ENCODE results near the gene SPPL3.
A peak's percentile ranks its signal among the peaks of the same experiment; 100 is the strongest.

The SPPL3 gene

DNA sequence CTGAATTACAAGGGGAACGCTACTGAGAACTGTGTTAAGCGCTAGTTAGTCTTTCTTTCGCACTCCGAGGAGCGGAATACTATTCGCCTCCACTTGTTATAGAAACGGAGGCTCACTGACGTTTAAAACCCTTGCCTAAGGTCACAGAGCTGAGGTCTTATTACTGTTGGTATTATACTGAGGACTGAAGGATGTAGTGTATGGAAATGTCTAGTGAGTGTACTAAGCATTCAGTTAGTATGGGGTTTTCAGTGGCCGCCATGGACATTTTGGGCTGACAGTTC is 177.7 kb downstream of the SPPL3 start:
- TF ChIP-seq, protein P1, sequence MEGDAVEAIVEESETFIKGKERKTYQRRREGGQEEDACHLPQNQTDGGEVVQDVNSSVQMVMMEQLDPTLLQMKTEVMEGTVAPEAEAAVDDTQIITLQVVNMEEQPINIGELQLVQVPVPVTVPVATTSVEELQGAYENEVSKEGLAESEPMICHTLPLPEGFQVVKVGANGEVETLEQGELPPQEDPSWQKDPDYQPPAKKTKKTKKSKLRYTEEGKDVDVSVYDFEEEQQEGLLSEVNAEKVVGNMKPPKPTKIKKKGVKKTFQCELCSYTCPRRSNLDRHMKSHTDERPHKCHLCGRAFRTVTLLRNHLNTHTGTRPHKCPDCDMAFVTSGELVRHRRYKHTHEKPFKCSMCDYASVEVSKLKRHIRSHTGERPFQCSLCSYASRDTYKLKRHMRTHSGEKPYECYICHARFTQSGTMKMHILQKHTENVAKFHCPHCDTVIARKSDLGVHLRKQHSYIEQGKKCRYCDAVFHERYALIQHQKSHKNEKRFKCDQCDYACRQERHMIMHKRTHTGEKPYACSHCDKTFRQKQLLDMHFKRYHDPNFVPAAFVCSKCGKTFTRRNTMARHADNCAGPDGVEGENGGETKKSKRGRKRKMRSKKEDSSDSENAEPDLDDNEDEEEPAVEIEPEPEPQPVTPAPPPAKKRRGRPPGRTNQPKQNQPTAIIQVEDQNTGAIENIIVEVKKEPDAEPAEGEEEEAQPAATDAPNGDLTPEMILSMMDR (IDR thresholded peaks at IDR 0.05), result no peak
- Histone ChIP-seq H3K4me3 (peak overlapping the region; percentile 66 to 72), H3K36me3 (peaks cover 13 to 58% (median 22%) of the 10 kb centered on the region in 3 donors), H3K27me3 (no peaks in the 10 kb centered on the region), H3K9me3 (no peaks in the 10 kb centered on the region), H3K27ac (peak overlapping the region; percentile 82 to 86), H3K4me1 (peaks cover 0 to 17% (median 10%) of the 10 kb centered on the region in 4 donors)
- intact Hi-C loops (cut with DNase I; ENCODE audit: low total_unique reads), result loop anchor here (10.0 kb wide), 1 partner anchor 178 kb away; the partner anchor contains the start of gene SPPL3
- DNase-seq, result no peak

DNA sequence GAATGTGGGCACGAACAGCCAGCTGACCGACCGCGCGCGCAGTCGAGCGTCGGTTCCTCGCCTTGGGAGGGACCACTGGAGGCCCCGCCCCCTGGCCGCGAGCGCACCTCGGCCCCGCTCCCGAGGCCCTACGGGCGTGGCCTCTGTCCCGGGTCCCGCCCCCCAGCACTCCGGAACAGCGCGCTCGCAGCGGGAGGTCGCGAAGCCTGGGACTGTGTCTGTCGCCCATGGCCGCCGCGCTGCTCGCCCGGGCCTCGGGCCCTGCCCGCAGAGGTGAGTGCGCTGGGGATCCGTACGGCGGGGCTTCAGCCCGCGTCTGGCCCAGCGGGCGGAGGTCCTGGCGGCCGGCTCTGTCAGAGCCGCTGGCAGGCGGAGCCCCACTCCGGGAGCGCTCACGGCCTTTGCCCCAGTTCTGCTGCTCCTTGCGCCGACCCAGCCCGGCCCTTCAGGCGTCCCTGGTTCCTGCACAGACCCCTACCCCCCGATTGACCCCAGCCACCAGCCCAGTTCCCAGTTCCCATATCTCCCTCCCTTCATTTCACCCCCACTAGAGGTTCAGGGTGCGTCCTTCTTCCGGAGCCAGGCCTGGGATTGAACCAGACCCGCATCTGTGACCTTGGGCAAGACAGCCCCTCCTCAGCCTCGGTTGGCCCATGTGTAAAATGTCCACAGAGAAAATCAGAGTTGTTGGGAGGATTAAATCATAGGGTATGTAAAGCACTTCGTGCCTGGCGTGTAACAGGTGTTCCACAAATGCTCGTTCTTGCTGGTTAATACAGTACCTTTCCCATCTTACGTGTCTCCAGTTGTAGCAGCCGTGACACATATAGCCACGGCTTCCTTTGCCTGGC is 178.3 kb downstream of the SPPL3 start, which contains the start of gene ACADS:
Gene ACADS, plus strand, starts transcription at position 168 of the 851 bp plus-strand sequence. Its CDS starts 60 bp downstream, at position 228.
- Histone ChIP-seq H3K9me3 (no peaks in the 10 kb centered on the region), H3K27ac (peak within 1 kb of the TSS; percentile 82 to 86), H3K36me3 (peaks cover 17 to 59% (median 28%) of the 10 kb centered on the region in 3 donors), H3K4me3 (peak within 1 kb of the TSS; percentile 66 to 72), H3K27me3 (no peaks in the 10 kb centered on the region), H3K4me1 (peaks cover 0 to 17% (median 10%) of the 10 kb centered on the region in 4 donors)
- intact Hi-C loops (cut with DNase I; ENCODE audit: low total_unique reads), result loop anchor here (10.0 kb wide), 1 partner anchor 179 kb away; the partner anchor contains the start of gene SPPL3
- DNase-seq, result peak; percentile 85 to 92
- TF ChIP-seq, protein P1 (IDR thresholded peaks at IDR 0.05), result no peak

DNA sequence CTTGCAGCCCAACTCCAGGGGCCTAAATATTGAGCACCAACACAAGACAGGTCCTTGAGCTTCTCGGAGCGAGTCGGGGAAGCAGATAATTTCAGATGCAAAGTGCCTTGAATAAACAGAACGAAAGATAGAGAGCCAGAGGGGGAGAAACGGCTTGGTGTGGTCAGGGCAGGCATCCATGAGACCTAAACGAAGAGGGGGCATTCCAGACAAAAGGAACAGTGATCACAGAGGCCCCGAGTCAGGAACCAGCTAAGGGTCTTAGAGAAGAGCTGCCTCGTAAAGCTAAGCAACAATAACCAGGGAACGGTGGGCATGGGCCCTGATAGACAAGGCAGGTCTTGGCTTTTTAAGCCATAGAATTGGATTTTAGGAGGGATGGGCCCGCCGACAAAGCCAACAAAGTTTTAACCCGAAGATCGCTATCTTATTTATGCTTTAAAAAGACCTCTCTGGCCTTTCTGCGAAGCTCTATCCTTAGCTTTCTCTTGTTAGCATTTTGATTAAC is 179.0 kb downstream of the SPPL3 start:
- Histone ChIP-seq H3K4me3 (peak overlapping the region; percentile 66 to 72), H3K9me3 (no peaks in the 10 kb centered on the region), H3K36me3 (peaks cover 18 to 59% (median 35%) of the 10 kb centered on the region in 3 donors), H3K27me3 (no peaks in the 10 kb centered on the region), H3K4me1 (peaks cover 0 to 17% (median 10%) of the 10 kb centered on the region in 4 donors), H3K27ac (peak overlapping the region; percentile 82 to 86)
- intact Hi-C loops (cut with DNase I; ENCODE audit: low total_unique reads), result loop anchor here (10.0 kb wide), 1 partner anchor 180 kb away; the partner anchor contains the start of gene SPPL3
- no peak for DNase-seq
- TF ChIP-seq, protein P1 (IDR thresholded peaks at IDR 0.05), result no peak

DNA sequence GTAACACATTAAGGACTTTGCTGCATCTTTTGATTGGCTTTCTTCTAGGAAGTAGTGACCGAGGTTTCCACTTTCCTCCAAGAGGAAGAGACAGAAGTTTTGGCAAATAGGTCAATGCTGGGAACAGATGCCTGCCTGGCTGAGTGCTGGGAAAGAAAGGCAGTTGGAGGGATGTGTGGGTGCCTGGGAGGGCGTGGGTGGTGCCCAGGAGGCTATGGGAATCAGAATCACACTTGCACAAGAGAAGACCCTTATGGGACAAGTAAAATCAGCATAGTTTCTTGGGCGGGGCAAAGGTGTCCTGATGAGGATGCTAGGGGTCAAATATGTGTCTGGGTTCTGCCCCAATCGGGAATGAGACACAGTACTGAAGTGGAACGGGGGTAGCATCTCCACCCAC is 179.4 kb downstream of the SPPL3 start:
- Histone ChIP-seq H3K27me3 (no peaks in the 10 kb centered on the region), H3K4me1 (peaks cover 0 to 17% (median 10%) of the 10 kb centered on the region in 4 donors), H3K9me3 (no peaks in the 10 kb centered on the region), H3K36me3 (peaks cover 23 to 59% (median 39%) of the 10 kb centered on the region in 3 donors), H3K4me3 (no peak overlapping the region), H3K27ac (peak overlapping the region in 1 of 2 donors; percentile 82)
- DNase-seq, result no peak
- TF ChIP-seq, protein P1 (IDR thresholded peaks at IDR 0.05), result no peak
- intact Hi-C loops (cut with DNase I; ENCODE audit: low total_unique reads), result loop anchor here (10.0 kb wide), 1 partner anchor 180 kb away; the partner anchor contains the start of gene SPPL3

DNA sequence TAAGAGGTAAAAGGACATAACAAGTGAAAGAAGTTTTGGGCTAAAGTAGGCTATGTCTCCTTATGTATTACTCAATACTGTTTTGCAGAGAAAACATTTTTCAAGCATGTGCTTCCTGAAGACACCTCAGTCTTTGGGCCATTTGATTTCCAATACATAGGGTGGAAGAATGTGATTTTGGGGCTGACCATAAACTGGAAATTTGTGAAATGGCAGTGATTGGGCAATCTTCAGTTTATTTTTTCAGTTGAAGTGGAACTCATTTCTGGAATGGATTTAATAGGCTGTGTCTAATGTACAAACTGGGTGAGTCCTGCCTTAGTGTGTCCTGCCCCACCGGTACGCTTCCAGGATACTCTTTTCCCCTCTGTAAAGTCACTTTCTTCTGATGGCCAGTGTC is 181.4 kb downstream of the SPPL3 start:
- Histone ChIP-seq H3K9me3 (no peaks in the 10 kb centered on the region), H3K4me3 (no peak overlapping the region), H3K27ac (no peak overlapping the region), H3K4me1 (peaks cover 0 to 17% (median 10%) of the 10 kb centered on the region in 4 donors), H3K27me3 (no peaks in the 10 kb centered on the region), H3K36me3 (peaks cover 34 to 62% (median 50%) of the 10 kb centered on the region in 3 donors)
- TF ChIP-seq, protein P1 (IDR thresholded peaks at IDR 0.05), result no peak
- no peak for DNase-seq
- intact Hi-C loops (cut with DNase I; ENCODE audit: low total_unique reads), result loop anchor here (10.0 kb wide), 1 partner anchor 182 kb away; the partner anchor contains the start of gene SPPL3

Data from tibial artery (tissue), 4 donors.